Measurements from ENCODE around the gene CMPK2.

CMPK2 gene

GRCh38 chr2:6845312-6845711 lies 20.4 kb downstream of the CMPK2 start:
- DNase-seq (ENCODE audit: extremely low read depth in 1 of 2, low read depth in 1 of 2): no peak

- no peak for DNase-seq (ENCODE audit: extremely low read depth in 1 of 2, low read depth in 1 of 2)
These were observed 24.0 kb downstream of the CMPK2 start for GRCh38 chr2:6841537-6842287.

GRCh38 chr2:6838673-6839319 lies 26.9 kb downstream of the CMPK2 start:
- no peak for DNase-seq (ENCODE audit: extremely low read depth in 1 of 2, low read depth in 1 of 2)

- no peak for DNase-seq (ENCODE audit: extremely low read depth in 1 of 2, low read depth in 1 of 2)
These were observed 30.2 kb downstream of the CMPK2 start for GRCh38 chr2:6835467-6835866.

GRCh38 chr2:6834163-6834562 lies 31.5 kb downstream of the CMPK2 start:
- no peak for DNase-seq (ENCODE audit: extremely low read depth in 1 of 2, low read depth in 1 of 2)

- no peak for DNase-seq (ENCODE audit: extremely low read depth in 1 of 2, low read depth in 1 of 2)
These were observed 32.5 kb downstream of the CMPK2 start for GRCh38 chr2:6833300-6833604.

GRCh38 chr2:6832596-6833299 lies 33.0 kb downstream of the CMPK2 start:
- no peak for DNase-seq (ENCODE audit: extremely low read depth in 1 of 2, low read depth in 1 of 2)

- DNase-seq (ENCODE audit: extremely low read depth in 1 of 2, low read depth in 1 of 2): no peak
These were observed 34.5 kb downstream of the CMPK2 start for GRCh38 chr2:6831229-6831628.

- DNase-seq (ENCODE audit: extremely low read depth in 1 of 2, low read depth in 1 of 2): no peak
These were observed 37.5 kb downstream of the CMPK2 start for GRCh38 chr2:6828299-6828584.

GRCh38 chr2:6827566-6828298 lies 38.0 kb downstream of the CMPK2 start:
- no peak for DNase-seq (ENCODE audit: extremely low read depth in 1 of 2, low read depth in 1 of 2)

GRCh38 chr2:6826081-6826913 lies 39.4 kb downstream of the CMPK2 start:
- peak; percentile 6 to 19 for DNase-seq (ENCODE audit: extremely low read depth in 1 of 2, low read depth in 1 of 2)

- DNase-seq (ENCODE audit: extremely low read depth in 1 of 2, low read depth in 1 of 2): no peak
These were observed 40.7 kb downstream of the CMPK2 start for GRCh38 chr2:6824962-6825361.

GRCh38 chr2:6823111-6823510 lies 42.6 kb downstream of the CMPK2 start:
- DNase-seq (ENCODE audit: extremely low read depth in 1 of 2, low read depth in 1 of 2): no peak

- no peak for DNase-seq (ENCODE audit: extremely low read depth in 1 of 2, low read depth in 1 of 2)
These were observed 43.3 kb downstream of the CMPK2 start for GRCh38 chr2:6822406-6822805.

- DNase-seq (ENCODE audit: extremely low read depth in 1 of 2, low read depth in 1 of 2): no peak
These were observed 44.7 kb downstream of the CMPK2 start for GRCh38 chr2:6820903-6821584.

GRCh38 chr2:6820236-6820635 lies 45.5 kb downstream of the CMPK2 start:
- DNase-seq (ENCODE audit: extremely low read depth in 1 of 2, low read depth in 1 of 2): no peak

GRCh38 chr2:6819668-6820067 lies 46.0 kb downstream of the CMPK2 start:
- DNase-seq (ENCODE audit: extremely low read depth in 1 of 2, low read depth in 1 of 2): no peak

- DNase-seq (ENCODE audit: extremely low read depth in 1 of 2, low read depth in 1 of 2): no peak
These were observed 47.7 kb downstream of the CMPK2 start for GRCh38 chr2:6818012-6818411.

- no peak for DNase-seq (ENCODE audit: extremely low read depth in 1 of 2, low read depth in 1 of 2)
These were observed 50.8 kb downstream of the CMPK2 start for GRCh38 chr2:6814869-6815268.

GRCh38 chr2:6814312-6814711 lies 51.4 kb downstream of the CMPK2 start:
- no peak for DNase-seq (ENCODE audit: extremely low read depth in 1 of 2, low read depth in 1 of 2)
